Myocyte (in vitro differentiated cells): ENCODE measurements around the gene CTSO. TPM values are rescaled to one million over a fixed set of nuclear protein-coding genes. Genes with fewer than 3 reads are reported as not detected.
"Not testable (repeated sequence)": the region's sequence is repeated elsewhere in the genome, so short reads cannot be mapped to it uniquely, and the experiment has no call there.

ENCODE experiments used
- DNase-seq: peaks from one replicate; pipeline ENCODE4 v3.0.0-alpha.2; 2012; ENCODE audit warnings: low read depth
- total RNA-seq: library from RNA; depleted of rRNA; stranded (reverse); fragments of >200 nt; gene quantifications from 2 replicates; pipeline ENCODE4 v1.2.3, GENCODE V29; 2014

CTSO gene
- total RNA-seq, 1 donor from 2014 or later = 29.4 TPM

DNA sequence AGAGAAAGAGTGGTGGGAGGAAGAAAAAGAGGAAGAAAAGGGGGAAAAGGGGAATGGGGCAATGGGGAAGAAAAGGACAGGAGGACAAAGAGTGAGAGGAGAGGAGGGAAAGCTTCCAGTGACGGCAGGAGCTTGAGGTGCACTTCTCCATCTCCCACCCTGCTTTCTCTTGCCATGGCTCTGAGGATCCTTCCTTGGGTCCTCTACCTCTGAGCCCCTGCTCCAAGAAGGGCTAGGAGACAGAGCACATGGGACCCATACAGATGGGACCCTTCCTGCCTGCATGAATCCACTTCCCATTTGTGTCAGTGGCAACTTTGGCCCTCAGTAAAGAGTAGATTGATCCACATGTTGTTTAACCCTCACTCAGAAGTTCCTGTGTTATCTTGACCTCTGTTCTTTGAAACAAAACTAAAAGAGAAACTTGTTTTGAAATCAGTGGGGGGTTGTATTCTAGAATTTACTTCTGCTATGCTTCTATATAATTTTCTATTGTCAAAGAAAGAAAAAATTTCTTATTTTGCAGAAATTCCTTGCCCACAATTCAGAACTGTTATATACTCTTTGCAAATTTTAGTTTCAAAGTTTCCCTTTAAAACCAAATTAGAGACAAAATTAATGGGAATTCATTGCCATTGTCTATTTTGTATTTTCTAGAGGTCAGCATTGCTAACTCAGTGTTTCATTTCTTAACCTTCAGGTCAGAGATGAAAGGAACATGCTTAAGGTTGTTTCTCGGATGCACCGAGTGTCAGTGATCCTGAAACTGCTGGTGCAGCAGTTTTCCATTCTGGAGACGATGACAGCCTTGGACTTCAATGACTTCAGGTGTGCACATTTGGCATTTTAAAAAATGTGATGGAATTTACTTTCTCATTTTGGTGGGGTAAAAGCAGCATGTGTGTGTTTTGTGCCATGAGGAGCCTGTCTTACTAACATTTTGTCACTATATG, 45.2 kb downstream of the CTSO start:
- no peak for DNase-seq

DNA sequence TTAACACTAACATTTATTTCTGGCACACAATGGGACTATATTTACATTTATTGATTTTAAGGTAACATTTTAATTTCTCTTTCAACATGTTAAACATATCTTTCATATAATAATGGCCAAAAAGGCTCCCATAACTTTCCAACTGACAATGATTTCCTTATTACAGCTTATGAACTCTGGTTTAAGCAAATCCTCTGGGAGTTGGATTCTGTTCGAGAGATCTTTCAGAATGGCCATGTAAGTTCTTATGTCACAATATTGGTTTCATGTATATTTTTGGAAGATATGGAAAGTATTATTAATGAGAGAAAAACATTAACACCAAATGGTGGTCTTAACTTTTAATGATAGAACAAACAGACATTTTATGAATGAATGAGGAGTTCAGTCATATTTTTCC, 46.1 kb downstream of the CTSO start:
- DNase-seq = peak; percentile 20

GRCh38 chr4:155906554-155907247, 47.0 kb downstream of the CTSO start:
- peak; percentile 98 for DNase-seq

DNA sequence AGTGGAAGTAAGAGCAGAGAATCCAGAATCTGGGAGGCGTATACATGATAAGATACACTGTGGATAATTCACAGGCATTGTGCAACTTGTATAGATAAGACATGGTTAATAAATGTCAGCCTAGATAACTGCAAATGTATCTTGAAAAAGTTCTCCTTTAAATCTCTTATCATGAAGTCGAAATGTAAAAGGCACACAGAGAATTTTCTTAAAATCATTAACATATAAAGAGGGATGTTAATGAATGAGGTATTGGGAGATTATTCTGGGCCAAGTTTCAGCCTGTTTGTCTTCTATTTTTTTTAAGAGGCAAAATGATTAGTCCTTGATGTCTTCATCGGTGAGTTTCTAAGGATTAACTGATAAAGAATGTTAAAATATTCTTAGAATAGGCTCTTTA, 49.3 kb downstream of the CTSO start:
- DNase-seq = no peak

GRCh38 chr4:155903453-155903852, 50.2 kb downstream of the CTSO start, which contains the start of gene TDO2:
Gene TDO2 (plus strand): TSS chr4:155903696. CDS start chr4:155903759, 63 bp downstream.
- DNase-seq = no peak

DNA sequence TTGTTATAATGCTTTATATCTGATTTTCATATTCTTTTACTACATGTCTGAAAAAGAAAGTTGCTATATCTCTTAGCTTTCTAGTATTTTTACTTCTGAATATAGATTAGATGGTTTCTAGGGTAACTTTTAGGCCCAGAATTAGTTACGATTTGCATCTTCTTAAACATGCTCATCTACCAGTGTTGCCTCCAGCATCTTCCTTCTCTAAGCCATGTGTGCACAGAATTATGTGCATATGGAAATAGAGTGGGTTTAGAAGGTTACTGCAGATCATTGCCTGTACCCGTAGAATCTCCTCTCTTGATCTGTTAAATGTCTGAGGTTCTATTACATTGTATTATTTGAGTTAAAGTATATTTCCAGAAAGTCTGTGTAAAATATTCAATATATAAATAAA, 52.7 kb downstream of the CTSO start:
- DNase-seq = no peak

GRCh38 chr4:155900381-155900780, 53.3 kb downstream of the CTSO start:
- peak; percentile 89 for DNase-seq

- peak; percentile 11 for DNase-seq
Observed at GRCh38 chr4:155899891-155900290, 53.8 kb downstream of the CTSO start.

GRCh38 chr4:155898371-155898770, 55.3 kb downstream of the CTSO start:
- not testable (repeated sequence) for DNase-seq

- DNase-seq = no peak
Observed at GRCh38 chr4:155891058-155891457, 62.6 kb downstream of the CTSO start.

GRCh38 chr4:155889946-155890345, 63.7 kb downstream of the CTSO start:
- no peak for DNase-seq

GRCh38 chr4:155889031-155889793, 64.5 kb downstream of the CTSO start:
- DNase-seq = peak; percentile 64

DNA sequence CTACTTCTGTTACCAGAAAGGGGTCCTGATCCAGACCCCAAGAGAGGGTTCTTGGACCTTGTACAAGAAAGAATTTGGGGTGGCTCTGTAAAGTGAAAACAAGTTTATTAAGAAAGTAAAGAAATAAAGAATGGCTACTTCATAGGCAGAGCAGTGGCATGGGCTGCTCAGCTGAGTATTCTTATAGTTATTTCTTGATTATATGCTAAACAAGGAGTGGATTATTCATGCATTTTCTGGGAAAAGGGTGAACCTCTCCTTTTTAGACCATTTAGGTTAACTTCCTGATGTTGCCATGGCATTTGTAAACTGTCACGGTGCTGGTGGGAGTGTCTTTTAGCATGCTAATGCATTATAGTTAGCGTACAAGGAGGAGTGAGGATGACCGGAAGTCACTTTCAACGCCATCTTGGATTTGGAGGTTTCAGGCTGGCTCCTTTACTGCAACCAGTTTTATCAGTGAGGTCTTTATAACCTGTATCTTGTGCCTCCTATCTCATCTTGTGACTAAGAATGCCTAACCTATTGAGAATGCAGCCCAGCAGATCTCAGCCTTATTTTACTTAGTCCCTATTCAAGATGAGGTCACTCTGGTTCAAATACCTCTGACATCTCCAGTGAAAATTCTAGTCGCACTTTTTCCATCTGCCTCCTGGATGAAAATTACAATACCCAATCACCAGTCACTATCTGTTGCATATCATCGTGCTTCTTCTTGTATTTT, 65.7 kb downstream of the CTSO start:
- DNase-seq = no peak

DNA sequence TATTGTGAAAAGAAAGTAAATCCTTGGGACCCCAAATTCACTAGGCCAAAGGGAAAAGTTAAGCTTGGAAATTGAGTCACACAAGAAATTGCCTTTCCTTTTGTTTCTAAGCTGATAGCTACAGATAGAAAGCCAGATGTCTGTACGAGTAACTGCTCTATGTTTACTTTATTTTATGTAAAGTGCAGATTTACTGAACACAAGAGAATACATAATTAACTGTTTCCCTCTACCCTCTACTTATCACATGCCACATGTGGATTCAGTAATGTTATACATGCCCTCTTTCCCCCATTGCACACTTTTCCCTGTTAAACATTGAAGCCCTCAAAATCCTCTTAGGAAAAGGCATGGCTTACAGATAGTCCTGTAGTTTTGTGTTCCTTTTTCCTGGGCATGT, 66.6 kb downstream of the CTSO start:
- no peak for DNase-seq

- DNase-seq = no peak
Observed at GRCh38 chr4:155885666-155886065, 68.0 kb downstream of the CTSO start.

DNA sequence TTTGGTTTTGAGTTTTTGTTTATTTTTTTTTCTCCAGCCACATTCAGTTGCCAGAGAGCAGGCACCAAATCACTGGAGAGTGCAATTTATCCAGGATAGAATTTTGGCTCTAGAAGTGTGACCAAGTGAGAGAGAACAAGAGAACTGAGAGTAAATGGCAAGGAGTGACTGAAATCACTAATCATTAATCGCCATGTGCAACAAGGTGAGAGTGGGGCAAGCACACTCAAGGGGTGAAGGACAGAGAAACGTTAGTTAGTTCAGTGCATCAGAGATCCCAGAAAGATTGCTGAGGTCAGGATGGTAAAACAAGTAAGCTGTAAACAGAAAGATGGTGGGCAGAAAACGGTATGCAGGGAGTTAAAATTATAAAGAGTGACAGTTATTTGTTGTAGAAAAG, 69.8 kb downstream of the CTSO start:
- DNase-seq = no peak

GRCh38 chr4:155881555-155881954, 72.1 kb downstream of the CTSO start:
- no peak for DNase-seq

DNA sequence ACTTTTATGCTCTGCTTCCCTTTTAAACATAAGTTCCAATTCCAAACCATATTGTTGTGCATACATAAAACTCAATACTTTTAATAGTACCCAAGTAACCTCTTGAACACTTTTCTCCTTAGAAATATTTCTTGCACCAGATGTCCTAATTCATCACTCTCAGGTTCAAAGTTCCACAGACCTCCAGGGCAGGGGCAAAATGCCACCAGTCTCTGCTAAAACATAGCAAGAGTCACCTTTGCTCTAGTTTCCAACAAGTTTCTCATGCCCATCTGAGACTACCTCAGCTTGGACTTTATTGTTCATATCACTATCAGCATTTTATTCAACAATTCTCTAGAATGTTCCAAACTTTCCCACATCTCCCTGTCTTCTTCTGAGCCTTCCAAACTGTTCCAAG, 73.9 kb downstream of the CTSO start:
- no peak for DNase-seq

- no peak for DNase-seq
Observed at GRCh38 chr4:155878611-155879010, 75.1 kb downstream of the CTSO start.

- DNase-seq = no peak
Observed at GRCh38 chr4:155877971-155878370, 75.7 kb downstream of the CTSO start.

- no peak for DNase-seq
Observed at GRCh38 chr4:155875878-155876277, 77.8 kb downstream of the CTSO start.
